Central memory CD8-positive, alpha-beta T cell (primary cell): ENCODE measurements around the gene ANKRD33B.

ENCODE experiments used
- ATAC-seq: fragments of 150-1000 bp; cut with Tn5 transposase; replicated peaks from 2 replicates; pipeline ENCODE4 v1.10.0; 2022; ENCODE audit warnings: mild to moderate bottlenecking, moderate FRiP score, moderate number of reproducible peaks; ENCODE audit not compliant: poor library complexity, severe bottlenecking; ENCODE audit errors: extremely low read depth
- DNase-seq, 2 donors: peaks; one replicate each; pipeline ENCODE4 v3.0.0; 2021; ENCODE audit warnings: low spot score in 2 of 2
- H3K27ac Mint-ChIP-seq: one replicate; pipeline ENCODE4 v1.8.0; 2022; ENCODE audit warnings: low read depth, mild to moderate bottlenecking, moderate library complexity, mixed read lengths
- H3K27me3 Mint-ChIP-seq: one replicate; pipeline ENCODE4 v1.8.0; 2022; ENCODE audit warnings: mixed read lengths
- H3K36me3 Mint-ChIP-seq: one replicate; pipeline ENCODE4 v1.8.0; 2022; ENCODE audit warnings: mild to moderate bottlenecking, moderate library complexity, mixed read lengths; ENCODE audit not compliant: insufficient read depth
- H3K4me1 Mint-ChIP-seq: one replicate; pipeline ENCODE4 v1.8.0; 2022; ENCODE audit warnings: mixed read lengths
- H3K4me3 Mint-ChIP-seq: one replicate; pipeline ENCODE4 v1.8.0; 2022; ENCODE audit warnings: mild to moderate bottlenecking, moderate library complexity, mixed read lengths
- H3K9me3 Mint-ChIP-seq: one replicate; pipeline ENCODE4 v1.8.0; 2022; ENCODE audit warnings: mixed read lengths

The ANKRD33B gene

GRCh38 chr5:10588779-10589447, 25.0 kb downstream of the ANKRD33B start:
- Mint-ChIP-seq H3K27me3 (peaks cover 26% of the 10 kb centered on the region), H3K4me3 (no peak overlapping the region), H3K9me3 (no peaks in the 10 kb centered on the region), H3K4me1 (peaks cover 5% of the 10 kb centered on the region), H3K27ac (no peak overlapping the region), H3K36me3 (peaks cover 8% of the 10 kb centered on the region)
- DNase-seq (no peak), ATAC-seq (peak; percentile 14)

DNA sequence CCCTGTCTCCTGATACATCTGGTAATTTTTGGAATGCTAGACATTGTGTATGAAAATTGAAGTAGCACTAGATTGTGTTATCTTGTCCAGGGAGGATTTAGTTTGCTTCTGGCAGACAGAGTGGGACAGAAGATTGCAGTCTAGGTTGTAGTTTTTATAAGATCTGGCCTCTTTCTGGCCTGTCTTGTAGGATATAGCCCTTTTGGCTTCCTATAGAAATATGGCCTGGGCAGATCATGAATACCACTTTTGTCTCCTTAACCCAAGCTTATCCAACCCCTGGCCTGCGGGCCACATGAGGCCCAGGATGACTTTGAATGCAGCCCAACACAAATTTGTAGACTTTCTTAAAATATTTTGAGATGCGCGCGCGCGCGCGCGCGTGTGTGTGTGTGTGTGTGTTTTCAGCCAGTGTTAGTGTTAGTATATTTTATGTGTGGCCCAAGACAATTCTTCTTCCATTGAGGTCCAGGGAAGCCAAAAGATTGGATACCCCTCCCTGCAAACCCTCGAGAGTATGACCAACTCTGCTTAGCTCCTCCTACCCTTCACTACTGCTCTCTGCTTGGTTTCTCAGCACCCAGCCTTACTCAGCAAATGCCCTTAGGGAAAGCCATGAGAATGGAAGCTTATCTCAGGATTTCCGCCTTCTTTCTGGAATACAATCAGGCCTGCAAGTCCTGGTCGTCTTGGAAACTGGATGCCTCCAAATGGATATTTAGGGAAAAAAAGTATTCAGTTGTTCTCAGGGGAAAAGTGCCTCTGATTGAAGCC, 26.5 kb downstream of the ANKRD33B start:
- Mint-ChIP-seq H3K27ac (no peak overlapping the region), H3K36me3 (peaks cover 8% of the 10 kb centered on the region), H3K4me3 (no peak overlapping the region), H3K27me3 (peaks cover 11% of the 10 kb centered on the region), H3K4me1 (peaks cover 10% of the 10 kb centered on the region), H3K9me3 (no peaks in the 10 kb centered on the region)
- no peak for ATAC-seq
- no peak for DNase-seq

- H3K4me1 Mint-ChIP-seq: peaks cover 13% of the 10 kb centered on the region
- no peak overlapping the region for H3K4me3 Mint-ChIP-seq
- no peaks in the 10 kb centered on the region for H3K9me3 Mint-ChIP-seq
These were observed 27.3 kb downstream of the ANKRD33B start for GRCh38 chr5:10591159-10591558.

DNA sequence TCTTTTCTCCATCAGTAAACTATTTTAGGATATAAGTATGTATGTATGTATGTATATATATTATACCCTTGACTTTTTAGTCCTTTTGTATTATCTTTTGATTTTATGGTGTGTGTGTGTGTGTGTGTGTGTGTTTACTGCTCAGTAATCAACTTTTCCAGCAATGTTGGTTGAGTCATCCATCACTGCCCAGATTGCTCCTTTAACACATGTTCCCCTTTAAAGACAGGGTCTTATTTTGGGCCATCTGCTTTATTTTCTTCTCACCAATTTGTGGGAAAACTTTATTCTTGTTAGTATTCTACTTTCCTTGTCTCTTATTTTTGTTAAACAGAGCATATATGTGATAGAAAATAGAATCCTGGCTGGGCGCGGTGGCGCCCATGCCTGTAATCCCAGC, 28.1 kb downstream of the ANKRD33B start:
- Mint-ChIP-seq H3K27ac (no peak overlapping the region), H3K27me3 (peaks cover 9% of the 10 kb centered on the region), H3K36me3 (peaks cover 5% of the 10 kb centered on the region), H3K9me3 (no peaks in the 10 kb centered on the region), H3K4me3 (no peak overlapping the region), H3K4me1 (peaks cover 16% of the 10 kb centered on the region)
- DNase-seq: no peak
- ATAC-seq: no peak

More at GRCh38 chr5:10591159-10591558, 27.3 kb downstream of the ANKRD33B start:
- Mint-ChIP-seq H3K27me3 (peaks cover 9% of the 10 kb centered on the region), H3K27ac (no peak overlapping the region), H3K36me3 (peaks cover 5% of the 10 kb centered on the region)
- no peak for DNase-seq
- ATAC-seq: no peak

DNA sequence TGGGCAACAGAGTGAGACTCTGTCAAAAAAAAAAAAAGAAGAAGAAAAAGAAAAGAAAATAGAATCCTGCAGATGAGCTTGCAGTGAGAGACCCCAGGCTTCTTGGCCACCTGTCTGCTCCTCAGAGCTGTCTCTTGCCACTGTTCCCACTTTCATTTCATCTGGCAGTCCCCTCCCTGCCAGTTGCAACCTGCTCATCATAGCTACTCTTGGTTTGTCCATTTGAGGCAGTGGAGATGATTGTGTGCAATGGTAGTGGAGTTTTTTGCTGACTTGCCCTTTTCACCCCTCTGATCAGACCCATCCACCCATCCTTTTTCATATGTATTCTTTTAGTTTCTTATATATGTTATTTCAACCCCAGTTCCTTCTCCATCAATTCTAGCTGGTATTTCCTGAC, 28.7 kb downstream of the ANKRD33B start:
- peaks cover 9% of the 10 kb centered on the region for H3K27me3 Mint-ChIP-seq
- H3K36me3 Mint-ChIP-seq: peaks cover 5% of the 10 kb centered on the region
- peaks cover 16% of the 10 kb centered on the region for H3K4me1 Mint-ChIP-seq
- ATAC-seq (no peak), DNase-seq (no peak)
- no peak overlapping the region for H3K4me3 Mint-ChIP-seq
- H3K27ac Mint-ChIP-seq: no peak overlapping the region
- H3K9me3 Mint-ChIP-seq: no peaks in the 10 kb centered on the region

- DNase-seq: no peak
- Mint-ChIP-seq H3K9me3 (no peaks in the 10 kb centered on the region), H3K4me3 (no peak overlapping the region), H3K27ac (no peak overlapping the region), H3K4me1 (peaks cover 16% of the 10 kb centered on the region), H3K36me3 (peaks cover 5% of the 10 kb centered on the region), H3K27me3 (peaks cover 9% of the 10 kb centered on the region)
- ATAC-seq: no peak
These were observed 29.8 kb downstream of the ANKRD33B start for GRCh38 chr5:10593531-10594181.

DNA sequence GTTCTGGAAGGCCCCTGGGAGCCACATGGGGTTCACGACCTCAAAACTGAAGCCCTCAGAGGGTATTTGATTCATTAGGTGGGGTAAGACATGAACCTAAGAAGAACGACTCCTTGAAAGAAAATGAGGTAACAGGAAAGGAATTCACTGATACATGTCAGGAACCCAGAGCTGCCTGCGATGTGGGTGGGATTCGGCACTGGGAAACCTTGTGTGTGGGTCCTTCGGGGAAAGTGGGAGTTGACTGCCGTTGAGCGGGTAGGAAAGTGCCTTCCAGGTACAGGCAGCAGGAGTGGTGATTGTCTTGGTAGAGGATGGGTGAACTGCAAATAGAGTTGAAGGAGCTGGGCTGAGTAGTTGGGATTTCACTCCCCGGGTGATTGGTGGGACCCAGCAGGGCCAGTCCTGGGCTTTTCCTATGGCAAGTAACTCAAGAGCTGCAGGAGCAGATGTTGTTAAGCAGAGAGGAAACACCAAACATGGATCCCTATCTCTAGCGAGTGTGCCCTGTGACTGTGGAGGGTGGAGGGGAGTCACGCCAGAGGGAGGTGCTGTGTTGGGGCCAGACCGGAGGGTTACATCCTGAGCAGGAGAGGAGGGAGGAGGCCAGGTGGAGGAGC, 30.8 kb downstream of the ANKRD33B start:
- Mint-ChIP-seq H3K9me3 (no peaks in the 10 kb centered on the region), H3K4me3 (peak overlapping the region; percentile 25), H3K27ac (no peak overlapping the region), H3K4me1 (peaks cover 11% of the 10 kb centered on the region), H3K27me3 (no peaks in the 10 kb centered on the region), H3K36me3 (peaks cover 5% of the 10 kb centered on the region)
- DNase-seq (no peak), ATAC-seq (no peak)

DNA sequence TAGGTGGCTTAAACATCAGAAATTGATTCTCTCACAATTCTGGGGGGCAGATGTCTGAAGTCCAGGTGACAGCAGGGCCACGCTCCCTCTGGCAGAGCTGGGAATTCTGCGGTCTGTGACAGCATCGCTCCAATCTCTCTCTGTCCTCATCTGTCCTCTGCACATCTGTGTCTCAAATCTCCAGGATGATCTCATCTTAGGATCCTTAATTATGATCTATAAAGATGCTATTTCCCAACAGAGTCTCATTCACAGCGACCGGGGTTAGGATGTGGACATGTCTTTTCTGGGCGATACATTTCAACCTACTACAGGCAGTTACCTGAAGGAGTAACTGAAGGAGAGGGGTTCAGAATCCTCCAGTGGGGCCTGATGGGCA, 31.4 kb downstream of the ANKRD33B start:
- Mint-ChIP-seq H3K9me3 (no peaks in the 10 kb centered on the region), H3K27me3 (no peaks in the 10 kb centered on the region), H3K4me3 (no peak overlapping the region), H3K27ac (no peak overlapping the region), H3K4me1 (peaks cover 11% of the 10 kb centered on the region), H3K36me3 (peaks cover 5% of the 10 kb centered on the region)
- ATAC-seq (no peak), DNase-seq (no peak)

DNA sequence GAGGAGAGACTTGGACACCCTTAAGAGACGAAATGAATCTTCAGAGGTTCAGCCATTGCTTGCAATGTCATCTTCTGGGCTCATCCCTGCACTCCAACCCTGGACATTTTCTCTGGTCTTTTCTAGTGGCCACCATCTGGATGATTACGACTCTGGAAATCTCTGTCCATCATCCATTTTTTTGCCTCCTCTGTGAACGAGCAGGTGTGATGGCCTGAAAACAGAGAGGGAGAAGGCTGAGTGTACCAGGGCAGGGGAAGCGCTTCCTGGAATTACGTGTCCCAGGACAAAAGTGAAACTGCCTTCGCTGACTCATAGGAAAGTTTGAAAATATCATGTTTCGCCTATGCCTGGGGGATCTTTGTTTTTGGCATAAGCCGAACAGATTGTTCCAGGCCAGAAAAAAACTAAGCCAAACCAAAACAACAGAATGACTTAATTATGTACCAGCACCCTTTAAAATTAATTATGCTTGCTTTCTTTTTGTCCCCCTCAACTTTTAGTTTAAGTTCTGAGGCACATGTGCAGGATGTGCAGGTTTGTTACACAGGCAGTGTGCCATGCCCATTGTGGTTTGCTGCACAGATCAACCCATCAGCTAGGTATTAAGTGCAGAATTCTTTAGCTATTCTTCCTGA, 31.9 kb downstream of the ANKRD33B start:
- Mint-ChIP-seq H3K4me3 (peak overlapping the region; percentile 27), H3K36me3 (peaks cover 3% of the 10 kb centered on the region), H3K27me3 (no peaks in the 10 kb centered on the region), H3K4me1 (peaks cover 11% of the 10 kb centered on the region), H3K9me3 (no peaks in the 10 kb centered on the region), H3K27ac (no peak overlapping the region)
- DNase-seq: no peak
- no peak for ATAC-seq

DNA sequence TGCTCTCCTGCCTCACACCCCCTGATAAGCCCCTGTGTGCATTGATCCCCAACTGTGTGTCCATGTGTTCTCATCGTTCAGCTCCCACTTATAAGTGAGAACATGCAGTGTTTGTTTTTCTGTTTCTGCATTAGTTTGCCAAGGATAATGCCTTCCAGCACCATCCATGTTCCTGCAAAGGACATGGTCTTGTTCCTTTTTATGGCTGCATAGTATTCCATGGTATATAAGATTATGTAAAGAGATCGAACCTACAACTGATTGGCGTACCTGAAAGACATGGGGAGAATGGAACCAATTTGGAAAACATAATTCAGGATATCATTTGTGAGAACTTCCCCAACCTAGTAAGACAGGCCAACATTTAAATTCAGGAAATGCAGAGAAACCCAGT, 32.4 kb downstream of the ANKRD33B start:
- peaks cover 13% of the 10 kb centered on the region for H3K4me1 Mint-ChIP-seq
- no peak overlapping the region for H3K27ac Mint-ChIP-seq
- no peaks in the 10 kb centered on the region for H3K9me3 Mint-ChIP-seq
- peaks cover 1% of the 10 kb centered on the region for H3K27me3 Mint-ChIP-seq
- peaks cover 3% of the 10 kb centered on the region for H3K36me3 Mint-ChIP-seq
- H3K4me3 Mint-ChIP-seq: peak overlapping the region; percentile 27
- no peak for DNase-seq
- ATAC-seq: no peak

- DNase-seq (no peak), ATAC-seq (no peak)
- H3K4me3 Mint-ChIP-seq: no peak overlapping the region
- H3K27ac Mint-ChIP-seq: no peak overlapping the region
- H3K4me1 Mint-ChIP-seq: peaks cover 19% of the 10 kb centered on the region
- H3K36me3 Mint-ChIP-seq: peaks cover 3% of the 10 kb centered on the region
- no peaks in the 10 kb centered on the region for H3K9me3 Mint-ChIP-seq
- peaks cover 7% of the 10 kb centered on the region for H3K27me3 Mint-ChIP-seq
These were observed 33.1 kb downstream of the ANKRD33B start for GRCh38 chr5:10596886-10597451.

DNA sequence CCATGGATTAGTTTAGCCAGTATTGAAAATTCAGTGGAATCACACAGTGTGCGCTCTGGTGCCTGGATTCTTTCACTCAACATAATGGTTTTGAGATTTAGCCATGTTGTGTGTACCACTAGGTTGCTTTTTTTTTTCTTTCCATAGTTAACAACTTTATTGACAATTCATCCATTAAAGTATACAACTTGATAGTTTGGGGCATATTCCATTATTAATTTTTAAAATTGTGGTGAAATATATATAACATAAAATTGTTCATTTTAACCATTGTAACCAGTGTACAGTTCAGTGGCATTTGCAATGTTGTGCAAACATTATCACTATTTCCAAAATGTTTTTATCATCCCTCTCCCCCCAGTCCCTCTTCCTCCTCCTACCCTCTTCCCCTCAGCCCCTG, 35.2 kb downstream of the ANKRD33B start:
- no peak overlapping the region for H3K4me3 Mint-ChIP-seq
- peaks cover 7% of the 10 kb centered on the region for H3K27me3 Mint-ChIP-seq
- peaks cover 19% of the 10 kb centered on the region for H3K4me1 Mint-ChIP-seq

More for the DNA sequence above, 35.2 kb downstream of the ANKRD33B start:
- H3K9me3 Mint-ChIP-seq: no peaks in the 10 kb centered on the region
- DNase-seq: no peak
- no peak overlapping the region for H3K27ac Mint-ChIP-seq
- H3K36me3 Mint-ChIP-seq: peaks cover 1% of the 10 kb centered on the region
- no peak for ATAC-seq
